H1 (cell line): ENCODE data around the gene SLC30A5. TPM values are rescaled to one million over a fixed set of nuclear protein-coding genes. Genes with fewer than 3 reads are reported as not detected.

ENCODE experiments used
- CTCF ChIA-PET: fragments of 300-600 bp; sonication (Branson Sonifier 250); formaldehyde crosslinking; loops from one replicate; lab custom pipeline; 2021; ENCODE audit not compliant: partially characterized antibody; lab: Charles Lee
- POLR2A ChIA-PET: fragments of 300-600 bp; sonication (Branson Sonifier 250); formaldehyde crosslinking; loops from one replicate; lab custom pipeline; 2021; ENCODE audit warnings: inconsistent platforms; ENCODE audit not compliant: partially characterized antibody; lab: Charles Lee
- DNase-seq, 2 experiments: peaks; one replicate each; pipeline versions ENCODE4 v3.0.0 to v3.0.0-alpha.2; 2010 to 2022; ENCODE audit warnings: low spot score in 2 of 2, low read depth in 1 of 2, mixed read lengths in 1 of 2
- FAIRE-seq: peaks from 2 replicates; lab custom pipeline; 2011; peaks lifted over from hg19 to GRCh38; lab: Jason Lieb, UNC
- H2AFZ ChIP-seq: 2 replicates; pipeline ENCODE4 v1.8.1; 2012; ENCODE audit warnings: low read length, inconsistent platforms
- H2AK5ac ChIP-seq: 2 replicates; pipeline ENCODE4 v1.6.1; 2013; ENCODE audit warnings: low read depth, low read length
- H2BK120ac ChIP-seq: replicated peaks from 2 replicates; pipeline ENCODE3; 2013; ENCODE audit warnings: low read depth, low read length, inconsistent platforms
- H2BK12ac ChIP-seq: 2 replicates; pipeline ENCODE4 v1.6.1; 2013; ENCODE audit warnings: low read depth, low read length
- H2BK15ac ChIP-seq: 2 replicates; pipeline ENCODE4 v1.6.1; 2013; ENCODE audit warnings: low read length
- H2BK20ac ChIP-seq: 2 replicates; pipeline ENCODE4 v1.6.1; 2013; ENCODE audit warnings: low read length
- H2BK5ac ChIP-seq: 2 replicates; pipeline ENCODE4 v1.6.1; 2013; ENCODE audit warnings: low read depth, low read length
- H3K14ac ChIP-seq: 2 replicates; pipeline ENCODE4 v1.6.1; 2013; ENCODE audit warnings: inconsistent platforms; ENCODE audit not compliant: insufficient read length
- H3K18ac ChIP-seq: 2 replicates; pipeline ENCODE4 v1.6.1; 2013; ENCODE audit warnings: low read length; ENCODE audit errors: extremely low read depth
- H3K23ac ChIP-seq: 2 replicates; pipeline ENCODE4 v1.6.1; 2013; ENCODE audit warnings: inconsistent platforms; ENCODE audit not compliant: insufficient read length
- H3K23me2 ChIP-seq: 2 replicates; pipeline ENCODE4 v1.6.1; 2013; ENCODE audit warnings: low read depth, low read length
- H3K27ac ChIP-seq: 2 replicates; pipeline ENCODE4 v1.6.1; 2011; ENCODE audit warnings: low read depth, low read length, inconsistent platforms
- H3K27me3 ChIP-seq, 4 experiments: replicated peaks in 1 of 4; 1 replicate in 1 of 4; 2 replicates in 3 of 4; pipeline versions ENCODE4 v1.6.1 to v1.8.1; 2011 to 2013; ENCODE audit warnings: low read length in 3 of 4, mild to moderate bottlenecking in 3 of 4, inconsistent platforms in 2 of 4, mixed read lengths in 2 of 4, moderate library complexity in 1 of 4; ENCODE audit not compliant: control insufficient read depth in 3 of 4, insufficient read depth in 3 of 4; ENCODE audit errors: extremely low read depth in 1 of 4
- H3K36me3 ChIP-seq, 4 experiments: 2 replicates each; pipeline versions ENCODE4 v1.6.1 to v1.8.1; 2011 to 2013; ENCODE audit warnings: mild to moderate bottlenecking in 4 of 4, low read length in 3 of 4, moderate library complexity in 2 of 4, control low read depth in 1 of 4, inconsistent platforms in 1 of 4; ENCODE audit not compliant: insufficient read depth in 4 of 4, control insufficient read depth in 2 of 4
- H3K4ac ChIP-seq: replicated peaks from 2 replicates; pipeline ENCODE3; 2013; ENCODE audit warnings: low read length, low read depth, mixed read lengths, inconsistent platforms; ENCODE audit not compliant: insufficient read length
- H3K4me1 ChIP-seq, 4 experiments: replicated peaks in 1 of 4; 1 replicate in 1 of 4; 2 replicates in 3 of 4; pipeline versions ENCODE4 v1.6.1 to v1.8.1; 2011 to 2013; ENCODE audit warnings: low read length in 3 of 4, inconsistent platforms in 2 of 4, mixed read lengths in 1 of 4; ENCODE audit not compliant: insufficient read depth in 4 of 4, control insufficient read depth in 3 of 4
- H3K4me2 ChIP-seq, 2 experiments: 2 replicates each; pipeline versions ENCODE4 v1.6.1 to v1.8.1; 2011 to 2013; ENCODE audit warnings: low read depth in 2 of 2, low read length in 2 of 2, control low read depth in 1 of 2, inconsistent platforms in 1 of 2, mild to moderate bottlenecking in 1 of 2; ENCODE audit not compliant: insufficient read depth in 1 of 2
- H3K4me3 ChIP-seq, 4 experiments: fragments of 200-600, 300-600 bp in 1 of 4; sonication (generic), shearing (Covaris generic), sonication (Bioruptor Twin) in 1 of 4; 2 replicates each; pipeline versions ENCODE4 v1.5.1 to v1.8.1; 2011 to 2016; ENCODE audit warnings: low read length in 4 of 4, low read depth in 3 of 4, control low read depth in 2 of 4, inconsistent platforms in 2 of 4, mild to moderate bottlenecking in 2 of 4, mixed read lengths in 1 of 4, moderate library complexity in 1 of 4; ENCODE audit not compliant: insufficient read depth in 2 of 4; ENCODE audit errors: extremely low read depth in 1 of 4
- H3K56ac ChIP-seq: replicated peaks from 2 replicates; pipeline ENCODE3; 2013; ENCODE audit warnings: low read depth, mild to moderate bottlenecking, mixed read lengths, low read length, inconsistent platforms; ENCODE audit not compliant: insufficient read length
- H3K79me1 ChIP-seq: 2 replicates; pipeline ENCODE4 v1.6.1; 2013; ENCODE audit warnings: low read depth, low read length, control low read depth
- H3K79me2 ChIP-seq, 2 experiments: 2 replicates each; pipeline versions ENCODE4 v1.6.1 to v1.8.1; 2012 to 2013; ENCODE audit warnings: low read length in 2 of 2, mild to moderate bottlenecking in 2 of 2, inconsistent platforms in 1 of 2; ENCODE audit not compliant: insufficient read depth in 2 of 2, control insufficient read depth in 1 of 2
- H3K9ac ChIP-seq, 4 experiments: replicated peaks in 1 of 4; 1 replicate in 1 of 4; 2 replicates in 3 of 4; pipeline versions ENCODE4 v1.6.1 to v1.8.1; 2011 to 2013; ENCODE audit warnings: low read depth in 3 of 4, low read length in 3 of 4, control low read depth in 2 of 4, mild to moderate bottlenecking in 2 of 4, moderate library complexity in 2 of 4, inconsistent platforms in 1 of 4; ENCODE audit errors: extremely low read depth in 1 of 4
- H3K9me3 ChIP-seq, 2 experiments: 2 replicates each; pipeline versions ENCODE4 v1.6.1 to v1.8.1; 2012 to 2013; ENCODE audit warnings: mild to moderate bottlenecking in 2 of 2, moderate library complexity in 2 of 2, control low read depth in 1 of 2, inconsistent platforms in 1 of 2, low read depth in 1 of 2, low read length in 1 of 2, mixed read lengths in 1 of 2; ENCODE audit not compliant: insufficient read depth in 2 of 2
- H4K20me1 ChIP-seq, 2 experiments: replicated peaks in 1 of 2; 2 replicates each; pipeline versions ENCODE3 to v1.8.1; 2011 to 2013; ENCODE audit warnings: inconsistent platforms in 2 of 2, low read length in 2 of 2, mild to moderate bottlenecking in 1 of 2; ENCODE audit not compliant: insufficient read depth in 2 of 2, control insufficient read depth in 1 of 2
- H4K5ac ChIP-seq: 2 replicates; pipeline ENCODE4 v1.6.1; 2013; ENCODE audit warnings: low read length, low read depth, mixed read lengths, inconsistent platforms; ENCODE audit not compliant: insufficient read length
- H4K8ac ChIP-seq: 2 replicates; pipeline ENCODE4 v1.8.0; 2013; ENCODE audit warnings: mild to moderate bottlenecking, moderate library complexity, low read length, inconsistent platforms; ENCODE audit not compliant: insufficient read depth; ENCODE audit errors: extremely low read depth
- H4K91ac ChIP-seq: replicated peaks from 2 replicates; pipeline ENCODE3; 2013; ENCODE audit warnings: low read length, mixed read lengths, inconsistent platforms; ENCODE audit not compliant: insufficient read length
- BCL11A ChIP-seq, 2 experiments: IDR thresholded peaks; one replicate each; pipeline ENCODE4 v1.6.1; 2011; ENCODE audit warnings: low read depth in 2 of 2, low read length in 2 of 2, mild to moderate bottlenecking in 2 of 2
- EZH2 ChIP-seq: fragments of 200-600 bp; sonication (generic); IDR thresholded peaks from 2 replicates; pipeline ENCODE4 v1.7.1; 2012; ENCODE audit warnings: low read depth, mild to moderate bottlenecking, moderate library complexity, low read length, inconsistent platforms; ENCODE audit not compliant: severe bottlenecking
- NRF1 ChIP-seq: IDR thresholded peaks from 2 replicates; pipeline ENCODE4 v1.6.1; 2011; ENCODE audit warnings: mild to moderate bottlenecking, low read depth, low read length, improper control_type of control experiment
- POLR2A ChIP-seq, 2 experiments: IDR thresholded peaks; 1 replicate in 1 of 2; 2 replicates in 1 of 2; pipeline ENCODE4 v1.6.1; 2011; ENCODE audit warnings: low read depth in 2 of 2, low read length in 2 of 2, mild to moderate bottlenecking in 2 of 2; ENCODE audit errors: control extremely low read depth in 1 of 2
- SIN3A ChIP-seq, 2 experiments: IDR thresholded peaks in 1 of 2; conservative IDR thresholded peaks in 1 of 2; 2 replicates each; pipeline ENCODE4 v1.6.1; 2011 to 2012; ENCODE audit warnings: low read length in 2 of 2, improper control_type of control experiment in 1 of 2, low read depth in 1 of 2, mild to moderate bottlenecking in 1 of 2
- TAF1 ChIP-seq: IDR thresholded peaks from 2 replicates; pipeline ENCODE4 v1.6.1; 2011; ENCODE audit warnings: mild to moderate bottlenecking, low read depth, low read length
- YY1 ChIP-seq: IDR thresholded peaks from 2 replicates; pipeline ENCODE4 v1.6.1; 2011; ENCODE audit warnings: low read depth, mild to moderate bottlenecking, low read length
- ZNF274 ChIP-seq: IDR thresholded peaks from 2 replicates; pipeline ENCODE4 v1.7.0; 2012; ENCODE audit warnings: low read length, borderline replicate concordance; ENCODE audit errors: extremely low read depth
- WGBS, 2 experiments: shearing (Covaris generic) in 1 of 2; methylation state at CpG; one replicate each; pipeline versions ENCODE4 v1.1.6 to v1.1.7; 2013 to 2015; ENCODE audit warnings: low lambda C conversion rate in 2 of 2, mixed read lengths in 2 of 2, inconsistent platforms in 1 of 2, low coverage in 1 of 2, missing lambda C conversion rate in 1 of 2; ENCODE audit not compliant: insufficient replicate concordance in 2 of 2, insufficient coverage in 1 of 2, insufficient read length in 1 of 2; ENCODE audit errors: extremely low coverage in 1 of 2, missing lambda C conversion rate in 1 of 2; 5-methylcytosine and 5-hydroxymethylcytosine counted together
- long read RNA-seq, 2 experiments: library from RNA in 1 of 2; library from capped mRNA in 1 of 2; stranded (forward); transcript quantifications; one replicate each; pipeline ENCODE4 v2.0.0, GENCODE V29; 2021; ENCODE audit warnings: inconsistent platforms in 1 of 2
- polyA minus RNA-seq, 3 experiments: library from RNA; depleted of rRNA, polyadenylated mRNA; stranded (reverse); fragments of >200 nt; gene quantifications; 1 replicate in 2 of 3; 2 replicates in 1 of 3; pipeline ENCODE4 v1.2.3, GENCODE V29; 2011
- polyA plus RNA-seq, 7 experiments: library from polyadenylated mRNA; depleted of rRNA in 3 of 7; stranded (reverse) in 5 of 7; unstranded in 2 of 7; fragments of >200 nt in 5 of 7; fragments of 200-250 nt in 2 of 7; gene quantifications; 1 replicate in 5 of 7; 2 replicates in 1 of 7; 4 replicates in 1 of 7; pipeline versions ENCODE4 v1.2.1 to v1.2.3, GENCODE V29; 2011 to 2013; ENCODE audit warnings: missing spikeins in 2 of 7, mixed read lengths in 2 of 7
- total RNA-seq: library from RNA; stranded (reverse); fragmentation: NEBNext Ultra II Directional; extraction: Animal tissue kit (Norgen Biotek cat#: 25700); gene quantifications from 2 replicates; pipeline ENCODE4 v1.2.1, GENCODE V29; 2021

Gene SLC30A5
- total RNA-seq (36.3 and 43.5 TPM in 2 replicates), polyA plus RNA-seq (2011; rRNA removed) (28.5 and 31.0 TPM in 2 replicates), polyA minus RNA-seq (2011; rRNA and poly(A)+ RNA removed) (49.8 and 65.1 TPM in 2 replicates)
- 17.8 TPM for polyA plus RNA-seq (2011; cell fraction: cytosol; rRNA removed)
- polyA plus RNA-seq (2011; cell fraction: nucleus; rRNA removed) = 18.9 TPM
- 14.9 to 23.6 TPM (median 20.6 TPM) in 4 replicates for polyA plus RNA-seq (2012, experiment 1 of 2)
- 7.5 TPM for polyA plus RNA-seq (2012, experiment 2 of 2)
- polyA plus RNA-seq (2013, experiment 1 of 2) = 26.6 TPM
- 27.4 TPM for polyA plus RNA-seq (2013, experiment 2 of 2)
- polyA minus RNA-seq (2011; cell fraction: cytosol; rRNA and poly(A)+ RNA removed) = 33.5 TPM
- 30.0 TPM for polyA minus RNA-seq (2011; cell fraction: nucleus; rRNA and poly(A)+ RNA removed)
- long read RNA-seq, experiment 1, full-length matches to known transcripts = 14 of 39 reads
- long read RNA-seq, experiment 1, partial matches to known transcripts = 10 of 39 reads
- long read RNA-seq, experiment 1, other reads (novel, unspliced or antisense) = 15 of 39 reads
- long read RNA-seq, experiment 2, partial matches to known transcripts = 3 of 4 reads
- long read RNA-seq, experiment 2, other reads (novel, unspliced or antisense) = 1 of 4 reads

GRCh38 chr5:69093771-69094482 is at the start of gene SLC30A5:
SLC30A5 (plus strand) TSS chr5:69094014; CDS start chr5:69094256, 242 bp downstream.
- Histone ChIP-seq H3K9me3 (no peaks in the 10 kb centered on the region), H2BK20ac (no peak within 1 kb of the TSS), H3K9ac (peak within 1 kb of the TSS; percentile 42 to 92 (median 81); a peak in 6 of 7 replicates), H3K23me2 (no peaks in the 10 kb centered on the region), H3K4me1 (no peaks in the 10 kb centered on the region; a peak in 1 of 7 replicates), H4K91ac (no peak within 1 kb of the TSS), H2AFZ (peak within 1 kb of the TSS; percentile 89; the same call in 1 of the 2 replicates), H3K79me1 (peaks cover 2% of the 10 kb centered on the region; the same call in 1 of the 2 replicates), H3K27me3 (no peaks in the 10 kb centered on the region), H2BK15ac (no peak within 1 kb of the TSS), H2BK120ac (no peak within 1 kb of the TSS), H3K4me3 (peak within 1 kb of the TSS; percentile 48 to 80 (median 69)), H2BK5ac (no peak within 1 kb of the TSS), H3K4me2 (peak within 1 kb of the TSS; percentile 85 to 90), H3K14ac (no peak within 1 kb of the TSS), H3K56ac (peak within 1 kb of the TSS; percentile 21), H3K23ac (no peak within 1 kb of the TSS), H3K36me3 (no peaks in the 10 kb centered on the region; a peak in 1 of 8 replicates), H4K8ac (peak within 1 kb of the TSS; percentile 83), H2BK12ac (no peak within 1 kb of the TSS), H4K5ac (no peak within 1 kb of the TSS), H3K18ac (peak within 1 kb of the TSS; percentile 56), H3K27ac (peak within 1 kb of the TSS; percentile 38; the same call in 1 of the 2 replicates), H3K79me2 (peaks cover 0 to 17% of the 10 kb centered on the region in 2 experiments; a peak in 2 of 4 replicates), H4K20me1 (no peaks in the 10 kb centered on the region), H3K4ac (no peak within 1 kb of the TSS), H2AK5ac (no peak within 1 kb of the TSS)
- POLR2A ChIA-PET = interaction anchor here (0.8 to 2.3 kb wide), 12 partner anchors 9 to 399 kb away, joined by 3 to 22 read pairs (median 3); partner anchors contain the start of genes CCNB1, CENPH and RAD17
- 2% methylated on average over 53 of the region's 79 CpGs; no CpG with 5 or more reads in 1 of the 2 experiments for WGBS, 2 experiments
- CTCF ChIA-PET = interaction anchor here (0.6 to 3.7 kb wide), 34 partner anchors 8 to 796 kb away, joined by 3 to 24 read pairs (median 4); partner anchors contain the start of genes CCNB1 and CENPH
- FAIRE-seq (peak; percentile 45), DNase-seq (peak; percentile 95 to 100)
- no peak for TF ChIP-seq BCL11A (IDR thresholded peaks at IDR 0.05; ENCODE audit: low read depth in 2 of 2, low read length in 2 of 2)
- TF ChIP-seq SIN3A (conservative IDR thresholded peaks at IDR 0.05 in 1 of 2, IDR thresholded peaks at IDR 0.05 in 1 of 2; ENCODE audit: low read depth in 1 of 2, low read length in 2 of 2) = peak; percentile 61 to 89; a peak in 2 of 4 replicates
- peak; percentile 90 for TF ChIP-seq TAF1
- peak in 1 of 2 experiments; percentile 92; a peak in 2 of 3 replicates for TF ChIP-seq POLR2A (IDR thresholded peaks at IDR 0.05; ENCODE audit: control extremely low read depth in 1 of 2, low read depth in 2 of 2, low read length in 2 of 2)
- TF ChIP-seq EZH2 = no peak
- no peak for TF ChIP-seq ZNF274
- TF ChIP-seq YY1 = no peak
- TF ChIP-seq NRF1 = peak; percentile 92
